K562 (cell line): ENCODE measurements around the gene SLBP. TPM values are rescaled to one million over a fixed set of nuclear protein-coding genes. Genes with fewer than 3 reads are reported as not detected.
A peak's percentile ranks its signal among the peaks of the same experiment; 100 is the strongest.

Source experiments
- AFF1 ChIP-seq, 2 experiments: fragments of 450-650 bp; IDR thresholded peaks; 2 replicates each; pipeline ENCODE4 v1.6.1; 2018; ENCODE audit warnings: mild to moderate bottlenecking in 2 of 2, low read depth in 1 of 2; ENCODE audit not compliant: partially characterized antibody in 2 of 2
- ARID4B ChIP-seq: sonication (generic); formaldehyde crosslinking; IDR thresholded peaks from 2 replicates; pipeline ENCODE4 v1.8.0; 2022; ENCODE audit warnings: mild to moderate bottlenecking, missing genetic modification reagents
- BHLHE40 ChIP-seq: IDR thresholded peaks from 2 replicates; pipeline ENCODE4 v1.6.1; 2011; ENCODE audit warnings: low read length, improper control_type of control experiment
- GATAD2B ChIP-seq: fragments of 450-650 bp; IDR thresholded peaks from 2 replicates; pipeline ENCODE4 v1.6.1; 2017; ENCODE audit warnings: mild to moderate bottlenecking, borderline replicate concordance
- GMEB1 ChIP-seq: fragments of 250-450 bp; sonication (Bioruptor Pico); IDR thresholded peaks from 2 replicates; pipeline ENCODE4 v1.4.0; 2020; ENCODE audit warnings: mild to moderate bottlenecking
- KLF6 ChIP-seq: fragments of 250-450 bp; sonication (Bioruptor Pico); IDR thresholded peaks from 2 replicates; pipeline ENCODE4 v1.4.0; 2020; ENCODE audit warnings: mild to moderate bottlenecking, moderate library complexity, borderline replicate concordance
- MAFK ChIP-seq: IDR thresholded peaks from 2 replicates; pipeline ENCODE4 v1.6.1; 2011; ENCODE audit warnings: low read length, improper control_type of control experiment
- MAZ ChIP-seq, 2 experiments: fragments of 450-650 bp in 1 of 2; sonication (generic) in 1 of 2; formaldehyde crosslinking; IDR thresholded peaks in 1 of 2; conservative IDR thresholded peaks in 1 of 2; 2 replicates each; pipeline versions ENCODE4 v1.4.0 to v1.5.0; 2020; ENCODE audit warnings: mild to moderate bottlenecking in 1 of 2, missing genetic modification reagents in 1 of 2
- MTA1 ChIP-seq: fragments of 450-650 bp; IDR thresholded peaks from 2 replicates; pipeline ENCODE4 v1.6.1; 2017; ENCODE audit warnings: borderline replicate concordance
- NONO ChIP-seq, 2 experiments: fragments of 200-400 bp in 1 of 2; fragments of 450-650 bp in 1 of 2; formaldehyde crosslinking in 1 of 2; IDR thresholded peaks; 2 replicates each; pipeline ENCODE4 v1.6.1; 2017; ENCODE audit warnings: low read depth in 2 of 2, mild to moderate bottlenecking in 2 of 2, moderate library complexity in 2 of 2, low read length in 1 of 2
- POLR2G ChIP-seq: fragments of 200-400 bp; formaldehyde crosslinking; IDR thresholded peaks from 2 replicates; pipeline ENCODE4 v1.6.1; 2017; ENCODE audit warnings: low read depth, mild to moderate bottlenecking, antibody characterized with exemption, low read length, moderate library complexity
- RBM15 ChIP-seq: fragments of 200-400 bp; formaldehyde crosslinking; IDR thresholded peaks from 2 replicates; pipeline ENCODE4 v1.6.1; 2018; ENCODE audit warnings: mild to moderate bottlenecking, low read length, moderate library complexity; ENCODE audit not compliant: insufficient read depth
- SIRT6 ChIP-seq: IDR thresholded peaks from one replicate; pipeline ENCODE4 v1.6.1; 2012; ENCODE audit warnings: low read depth, mild to moderate bottlenecking, control low read depth, inconsistent platforms, low read length, moderate library complexity
- TCF7L2 ChIP-seq: fragments of 150-350 bp; IDR thresholded peaks from 2 replicates; pipeline ENCODE4 v1.6.1; 2016; ENCODE audit warnings: low read depth, mild to moderate bottlenecking, low read length, moderate library complexity
- ZNF511 ChIP-seq: sonication (generic); formaldehyde crosslinking; IDR thresholded peaks from 2 replicates; pipeline ENCODE4 v1.8.0; 2022; ENCODE audit warnings: mild to moderate bottlenecking, missing genetic modification reagents
- polyA plus RNA-seq, 8 experiments: library from polyadenylated mRNA; depleted of rRNA in 4 of 8; stranded (reverse) in 5 of 8; unstranded in 3 of 8; fragments of >200 nt; fragmentation: Nextera tagmentation in 2 of 8; fragmentation: Illumina TruSeq in 1 of 8; extraction: Ambion mirVana in 2 of 8; extraction: Trizol in 1 of 8; gene quantifications; 2 replicates each; pipeline versions ENCODE4 v1.2.1 to v1.2.3, GENCODE V29; 2011 to 2014; ENCODE audit warnings: inconsistent platforms in 1 of 8, missing spikeins in 1 of 8
- total RNA-seq, 7 experiments: library from RNA; depleted of rRNA in 6 of 7; stranded (reverse); fragments of >200 nt in 6 of 7; fragmentation: Illumina TruSeq in 2 of 7; extraction: Trizol in 2 of 7; gene quantifications; 2 replicates each; pipeline versions ENCODE4 v1.2.1 to v1.2.3, GENCODE V29; 2011 to 2021; ENCODE audit warnings: low replicate concordance in 1 of 7

The SLBP gene
- total and polyA plus RNA-seq, 9 of the 15 experiments (the other 6 are each of a cell fraction or from before 2014, with no cell fraction given): 49.4 to 221 (median 162) TPM

GRCh38 chr4:1712216-1713002 is at the start of gene SLBP (continued):
- TF ChIP-seq TCF7L2 (peak; percentile 85), BHLHE40 (peak; percentile 99), POLR2G (peak; percentile 91), AFF1 (IDR thresholded peaks at IDR 0.05; ENCODE audit: low read depth in 1 of 2, partially characterized antibody in 2 of 2) (no peak), RBM15 (no peak), ZNF511 (CRISPR knock-in tag) (peak; percentile 95), MAFK (no peak), MTA1 (no peak), GMEB1 (CRISPR knock-in tag) (peak; percentile 77), KLF6 (CRISPR knock-in tag) (no peak), NONO (IDR thresholded peaks at IDR 0.05; ENCODE audit: low read depth in 2 of 2, low read length in 1 of 2) (peak in 1 of 2 experiments; percentile 99; a peak in 2 of 4 replicates), SIRT6 (no peak), MAZ (CRISPR knock-in tag; conservative IDR thresholded peaks at IDR 0.05 in 1 of 2, IDR thresholded peaks at IDR 0.05 in 1 of 2) (peak; percentile 92 to 95), ARID4B (CRISPR knock-in tag) (peak; percentile 94), GATAD2B (peak; percentile 99)
